T-cell (primary cell): ENCODE data around the gene ZCWPW2. TPM values are rescaled to one million over a fixed set of nuclear protein-coding genes. Genes with fewer than 3 reads are reported as not detected.
A peak's percentile ranks its signal among the peaks of the same experiment; 100 is the strongest.

Experiments
- ATAC-seq, 4 experiments: fragments of 200-7000 bp in 3 of 4; fragments of 150-1000 bp in 1 of 4; cut with Tn5 transposase; replicated peaks in 1 of 4; 1 replicate in 3 of 4; 2 replicates in 1 of 4; pipeline ENCODE4 v1.10.0; 2021; ENCODE audit warnings: moderate library complexity in 3 of 4, mild to moderate bottlenecking in 2 of 4, moderate number of reproducible peaks in 1 of 4
- CTCF ChIA-PET, 2 donors: fragments of 300-600 bp; sonication (Branson Sonifier 250); formaldehyde crosslinking; loops; one replicate each; lab custom pipeline; 2022; ENCODE audit warnings: antibody characterized with exemption in 2 of 2; lab: Charles Lee
- POLR2A ChIA-PET, 2 donors: fragments of 300-600 bp; sonication (Branson Sonifier 250); formaldehyde crosslinking; loops; one replicate each; lab custom pipeline; 2022; ENCODE audit warnings: antibody characterized with exemption in 2 of 2; lab: Charles Lee
- DNase-seq, 35 experiments: peaks; one replicate each; pipeline versions ENCODE4 v3.0.0 to v3.0.0-alpha.2; 2013 to 2023
- H3K27ac ChIP-seq: one replicate; pipeline ENCODE4 v1.5.1; 2013; ENCODE audit warnings: low read length
- H3K27me3 ChIP-seq, 2 experiments: replicated peaks in 1 of 2; 1 replicate in 1 of 2; 2 replicates in 1 of 2; pipeline versions ENCODE4 v1.6.1 to v1.7.0; 2013; ENCODE audit warnings: low read length in 1 of 2, mixed read lengths in 1 of 2; ENCODE audit not compliant: control insufficient read depth in 2 of 2, insufficient read depth in 2 of 2; ENCODE audit errors: extremely low read depth in 1 of 2
- H3K36me3 ChIP-seq, 2 donors: 1 replicate in 1 of 2; 2 replicates in 1 of 2; pipeline versions ENCODE4 v1.6.1 to v1.7.0; 2013; ENCODE audit warnings: low read length in 1 of 2; ENCODE audit not compliant: control insufficient read depth in 2 of 2, insufficient read depth in 1 of 2; ENCODE audit errors: extremely low read depth in 1 of 2
- H3K4me1 ChIP-seq, 2 experiments: 1 replicate in 1 of 2; 2 replicates in 1 of 2; pipeline versions ENCODE4 v1.6.1 to v1.7.0; 2013; ENCODE audit warnings: low read length in 2 of 2, mixed read lengths in 1 of 2; ENCODE audit not compliant: insufficient read depth in 2 of 2, control insufficient read depth in 1 of 2; ENCODE audit errors: extremely low read depth in 1 of 2
- H3K4me3 ChIP-seq, 2 donors: 1 replicate in 1 of 2; 2 replicates in 1 of 2; pipeline versions ENCODE4 v1.5.1 to v1.7.0; 2013; ENCODE audit warnings: mild to moderate bottlenecking in 2 of 2, low read length in 1 of 2, moderate library complexity in 1 of 2; ENCODE audit not compliant: control insufficient read depth in 1 of 2; ENCODE audit errors: extremely low read depth in 1 of 2
- H3K9me3 ChIP-seq: 2 replicates; pipeline ENCODE4 v1.7.0; 2013
- H3K27ac Mint-ChIP-seq, 2 donors: one replicate each; pipeline ENCODE4 v1.8.0; 2020 to 2021; ENCODE audit warnings: mild to moderate bottlenecking in 2 of 2, mixed read lengths in 2 of 2
- H3K27me3 Mint-ChIP-seq, 2 donors: one replicate each; pipeline ENCODE4 v1.8.0; 2021 to 2022; ENCODE audit warnings: mixed read lengths in 2 of 2
- H3K36me3 Mint-ChIP-seq: one replicate; pipeline ENCODE4 v1.8.0; 2021; ENCODE audit warnings: mixed read lengths
- H3K4me1 Mint-ChIP-seq, 3 donors: one replicate each; pipeline ENCODE4 v1.8.0; 2020 to 2022; ENCODE audit warnings: mixed read lengths in 3 of 3, mild to moderate bottlenecking in 1 of 3
- H3K4me3 Mint-ChIP-seq, 3 donors: one replicate each; pipeline ENCODE4 v1.8.0; 2020 to 2022; ENCODE audit warnings: mild to moderate bottlenecking in 3 of 3, mixed read lengths in 3 of 3, moderate library complexity in 3 of 3
- H3K9me3 Mint-ChIP-seq, 3 donors: one replicate each; pipeline ENCODE4 v1.8.0; 2020 to 2022; ENCODE audit warnings: mixed read lengths in 3 of 3
- WGBS: methylation state at CpG from one replicate; pipeline ENCODE4 v1.1.5; 2013; ENCODE audit warnings: missing lambda C conversion rate; ENCODE audit not compliant: insufficient coverage; 5-methylcytosine and 5-hydroxymethylcytosine counted together
- total RNA-seq, 35 experiments: library from RNA in 6 of 35; stranded (reverse) in 6 of 35; fragments of 120-200 nt in 1 of 35; gene quantifications; one replicate each; pipeline versions ENCODE4 v1.2.1 to v1.2.4 and lab custom pipeline; 2013 to 2026

ZCWPW2 gene
- total RNA-seq, 5 donors from 2014 or later (not counting 1 experiment from before 2014, with no cell fraction given), result 0.23 to 0.79 (median 0.50) TPM; not detected in 1

DNA sequence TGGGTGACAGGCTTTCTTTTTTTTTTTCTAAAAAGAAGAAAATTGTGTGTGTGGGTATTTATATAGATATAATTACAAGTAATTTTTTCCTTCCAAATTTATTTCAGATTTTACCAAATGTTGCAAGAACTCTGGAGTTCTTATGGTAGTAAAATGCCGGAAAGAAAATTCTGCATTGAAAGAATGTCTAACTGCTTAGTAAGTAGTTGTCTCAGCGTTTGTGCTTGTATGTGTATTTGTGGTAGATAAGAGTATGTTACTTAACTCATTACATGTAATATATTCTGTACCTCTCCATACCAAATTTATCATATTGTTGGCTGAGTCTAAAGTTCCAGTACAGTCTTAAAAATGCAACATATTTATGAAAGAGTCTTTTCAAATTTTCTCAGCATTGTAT is 32.3 kb upstream of the ZCWPW2 start:
- Histone ChIP-seq H3K27ac (no peak overlapping the region), H3K9me3 (no peaks in the 10 kb centered on the region), H3K27me3 (no peaks in the 10 kb centered on the region), H3K4me3 (no peak overlapping the region), H3K4me1 (no peaks in the 10 kb centered on the region), H3K36me3 (peaks cover 4 to 25% of the 10 kb centered on the region in 2 donors)
- ChIA-PET POLR2A (interaction anchor here (0.5 to 0.7 kb wide), 2 partner anchors 10 to 947 kb away, joined by 3 to 4 read pairs; no protein-coding TSS in a partner anchor), CTCF (interaction anchor here in 1 of 2 donors (0.5 to 0.6 kb wide), 2 partner anchors 10 to 20 kb away, joined by 3 to 6 read pairs; no protein-coding TSS in a partner anchor)
- no peak for ATAC-seq
- peaks cover 16% of the 10 kb centered on the region for H3K36me3 Mint-ChIP-seq
- no peaks in the 10 kb centered on the region for H3K9me3 Mint-ChIP-seq
- WGBS, result no CpG with 5 or more reads among the region's 2 CpGs
- no peak overlapping the region for H3K4me3 Mint-ChIP-seq
- H3K27ac Mint-ChIP-seq, result no peak overlapping the region
- no peak for DNase-seq
- peaks cover 0 to 21% (median 10%) of the 10 kb centered on the region in 3 donors for H3K4me1 Mint-ChIP-seq
- H3K27me3 Mint-ChIP-seq, result no peaks in the 10 kb centered on the region

GRCh38 chr3:28317438-28318022 is 31.0 kb upstream of the ZCWPW2 start:
- H3K27me3 ChIP-seq, result no peaks in the 10 kb centered on the region
- peaks cover 0 to 22% (median 14%) of the 10 kb centered on the region in 3 donors for H3K4me1 Mint-ChIP-seq
- no peak overlapping the region for H3K4me3 Mint-ChIP-seq
- H3K4me3 ChIP-seq, result no peak overlapping the region
- no peaks in the 10 kb centered on the region for H3K9me3 ChIP-seq
- ChIA-PET POLR2A (interaction anchor here in 1 of 2 donors (0.9 kb wide), 1 partner anchor 11 kb away, joined by 3 read pairs; no protein-coding TSS in a partner anchor), CTCF (interaction anchor here (0.6 to 2.6 kb wide), 16 partner anchors 9 to 635 kb away, joined by 3 to 72 read pairs (median 4); partner anchors contain the start of genes AZI2 (in 1 of the 2) and ZCWPW2 (in 1 of the 2))
- no CpG with 5 or more reads among the region's 2 CpGs for WGBS
- no peaks in the 10 kb centered on the region for H3K9me3 Mint-ChIP-seq
- ATAC-seq, result peak; percentile 76 to 94 (median 88)
- peaks cover 4 to 31% of the 10 kb centered on the region in 2 donors for H3K36me3 ChIP-seq
- DNase-seq, result peak in 25 of 35 experiments; percentile 1 to 79 (median 17)
- no peaks in the 10 kb centered on the region for H3K4me1 ChIP-seq
- H3K27ac ChIP-seq, result no peak overlapping the region
- peaks cover 16% of the 10 kb centered on the region for H3K36me3 Mint-ChIP-seq
- H3K27me3 Mint-ChIP-seq, result no peaks in the 10 kb centered on the region
- no peak overlapping the region for H3K27ac Mint-ChIP-seq

- H3K4me1 Mint-ChIP-seq, result peaks cover 0 to 34% (median 19%) of the 10 kb centered on the region in 3 donors
Observed at GRCh38 chr3:28320981-28321380, 27.5 kb upstream of the ZCWPW2 start.

GRCh38 chr3:28322464-28322863 is 26.1 kb upstream of the ZCWPW2 start:
- H3K36me3 Mint-ChIP-seq, result peaks cover 33% of the 10 kb centered on the region
- ChIA-PET CTCF (interaction anchor here (0.6 to 2.0 kb wide), 8 partner anchors 8 to 638 kb away, joined by 3 to 15 read pairs (median 4); no protein-coding TSS in a partner anchor), POLR2A (interaction anchor here in 1 of 2 donors (0.6 kb wide), 1 partner anchor 610 kb away, joined by 5 read pairs; no protein-coding TSS in a partner anchor)

More at GRCh38 chr3:28320981-28321380, 27.5 kb upstream of the ZCWPW2 start:
- H3K27me3 Mint-ChIP-seq, result no peaks in the 10 kb centered on the region
- Histone ChIP-seq H3K27ac (no peak overlapping the region), H3K27me3 (no peaks in the 10 kb centered on the region), H3K36me3 (peaks cover 4 to 33% of the 10 kb centered on the region in 2 donors), H3K4me1 (no peaks in the 10 kb centered on the region), H3K9me3 (no peaks in the 10 kb centered on the region), H3K4me3 (no peak overlapping the region)
- ATAC-seq (no peak), DNase-seq (no peak)
- peaks cover 33% of the 10 kb centered on the region for H3K36me3 Mint-ChIP-seq
- POLR2A ChIA-PET, result no interaction called here
- CTCF ChIA-PET, result interaction anchor here (0.6 to 2.0 kb wide), 4 partner anchors 8 to 609 kb away, joined by 4 to 15 read pairs (median 5); no protein-coding TSS in a partner anchor
- H3K4me3 Mint-ChIP-seq, result no peak overlapping the region
- H3K9me3 Mint-ChIP-seq, result no peaks in the 10 kb centered on the region
- H3K27ac Mint-ChIP-seq, result peak overlapping the region in 1 of 2 donors; percentile 59

DNA sequence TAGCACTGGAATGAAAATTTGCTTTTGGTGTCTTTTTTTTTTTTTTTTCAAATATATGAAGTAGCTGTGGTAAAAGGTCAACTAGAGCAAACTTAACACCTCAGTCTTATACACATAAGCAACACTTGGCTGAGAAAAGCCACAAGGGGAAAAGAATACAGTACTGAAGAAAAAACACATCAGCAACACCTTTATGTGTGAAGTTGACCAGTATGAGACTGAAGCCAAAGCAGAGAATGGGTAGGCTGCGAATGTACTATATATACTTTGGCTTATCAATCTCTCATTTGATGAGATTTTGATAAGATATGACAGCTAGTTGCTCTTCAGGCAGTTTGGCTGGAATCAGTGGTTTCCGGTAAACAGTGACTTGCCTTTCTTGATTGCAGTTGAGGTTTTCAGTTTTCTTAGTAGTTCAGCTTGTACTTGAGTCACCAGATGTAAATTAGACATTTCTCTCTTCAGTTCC is 22.0 kb upstream of the ZCWPW2 start:
- H3K4me1 Mint-ChIP-seq, result peaks cover 0 to 31% (median 24%) of the 10 kb centered on the region in 3 donors
- DNase-seq (peak in 24 of 35 experiments; percentile 0 to 73 (median 17)), ATAC-seq (peak; percentile 66 to 86 (median 80))
- H3K4me3 Mint-ChIP-seq, result no peak overlapping the region
- peaks cover 0 to 8% of the 10 kb centered on the region in 2 donors for H3K36me3 ChIP-seq
- H3K27me3 ChIP-seq, result no peaks in the 10 kb centered on the region
- H3K4me1 ChIP-seq, result peaks cover 0 to 4% of the 10 kb centered on the region in 2 experiments
- no peaks in the 10 kb centered on the region for H3K9me3 ChIP-seq
- peak overlapping the region; percentile 53 to 68 for H3K27ac Mint-ChIP-seq
- peak overlapping the region; percentile 20 for H3K27ac ChIP-seq
- no CpG with 5 or more reads among the region's 2 CpGs for WGBS
- no peak overlapping the region for H3K4me3 ChIP-seq
- H3K9me3 Mint-ChIP-seq, result no peaks in the 10 kb centered on the region
- H3K27me3 Mint-ChIP-seq, result no peaks in the 10 kb centered on the region
- ChIA-PET CTCF (interaction anchor here (0.6 to 6.3 kb wide), 30 partner anchors 8 to 1874 kb away, joined by 3 to 207 read pairs (median 6); partner anchors contain the start of genes EOMES (in 2 of the 2), AZI2 (in 1 of the 2) and ZCWPW2 (in 1 of the 2)), POLR2A (interaction anchor here (0.6 to 1.6 kb wide), 11 partner anchors 11 to 1027 kb away, joined by 3 to 12 read pairs (median 5); partner anchors contain the start of genes AZI2 (in 1 of the 2) and ZCWPW2 (in 1 of the 2))
- H3K36me3 Mint-ChIP-seq, result peaks cover 19% of the 10 kb centered on the region

More at GRCh38 chr3:28322464-28322863, 26.1 kb upstream of the ZCWPW2 start:
- Mint-ChIP-seq H3K27me3 (no peaks in the 10 kb centered on the region), H3K27ac (no peak overlapping the region), H3K9me3 (no peaks in the 10 kb centered on the region), H3K4me3 (no peak overlapping the region), H3K4me1 (peaks cover 0 to 45% (median 31%) of the 10 kb centered on the region in 3 donors)
- H3K9me3 ChIP-seq, result no peaks in the 10 kb centered on the region
- WGBS, result no CpG with 5 or more reads among the region's 1 CpG
- no peak for ATAC-seq
- H3K36me3 ChIP-seq, result peaks cover 4 to 33% of the 10 kb centered on the region in 2 donors
- no peak overlapping the region for H3K4me3 ChIP-seq
- DNase-seq, result no peak
- H3K4me1 ChIP-seq, result peaks cover 0 to 4% of the 10 kb centered on the region in 2 experiments
- H3K27me3 ChIP-seq, result no peaks in the 10 kb centered on the region
- no peak overlapping the region for H3K27ac ChIP-seq
